HG03159 (cell line): ENCODE results near the gene CCDC13.

Experiments
- ATAC-seq: cut with Tn5 transposase; IDR thresholded peaks from one replicate; pipeline ENCODE4 v1.9.1; 2021; ENCODE audit warnings: mild to moderate bottlenecking, moderate library complexity; ENCODE audit not compliant: unreplicated experiment

CCDC13 gene

GRCh38 chr3:42734263-42734860 lies 38.7 kb downstream of the CCDC13 start:
- ATAC-seq: no peak

- no peak for ATAC-seq
Measured at GRCh38 chr3:42733501-42734262, 39.4 kb downstream of the CCDC13 start.

GRCh38 chr3:42732829-42733459 lies 40.1 kb downstream of the CCDC13 start:
- ATAC-seq: no peak

DNA sequence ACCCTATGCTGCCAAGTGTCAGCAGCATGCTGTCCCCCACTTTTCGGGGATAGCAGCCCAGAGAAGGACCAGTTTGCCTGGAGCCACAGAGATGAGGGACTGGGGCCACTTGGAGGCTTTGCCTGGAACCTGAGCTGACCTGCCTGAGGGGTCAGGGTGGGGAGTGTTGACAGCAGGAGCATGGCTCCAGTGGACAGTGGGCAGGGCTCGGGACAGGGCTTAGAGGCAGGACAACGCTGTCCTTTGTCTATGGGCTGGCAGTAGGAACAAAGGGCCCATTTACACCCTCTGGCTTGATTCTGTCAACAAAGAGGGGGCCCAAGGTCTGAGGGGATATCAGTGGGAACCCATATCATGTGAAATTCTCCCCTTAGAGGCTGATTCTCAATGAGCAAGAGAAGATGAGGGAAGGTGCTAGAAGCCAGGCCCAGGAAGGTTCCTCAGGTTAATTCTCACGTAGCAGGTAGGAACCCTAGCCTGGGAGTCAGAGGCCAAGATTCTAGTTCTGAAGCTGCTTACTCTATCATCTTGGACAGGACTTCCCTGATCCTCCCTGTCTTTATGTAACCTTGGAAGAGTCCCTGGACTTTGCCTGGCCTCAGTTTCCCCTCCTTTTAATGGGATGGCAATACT lies 40.7 kb downstream of the CCDC13 start:
- ATAC-seq: no peak

DNA sequence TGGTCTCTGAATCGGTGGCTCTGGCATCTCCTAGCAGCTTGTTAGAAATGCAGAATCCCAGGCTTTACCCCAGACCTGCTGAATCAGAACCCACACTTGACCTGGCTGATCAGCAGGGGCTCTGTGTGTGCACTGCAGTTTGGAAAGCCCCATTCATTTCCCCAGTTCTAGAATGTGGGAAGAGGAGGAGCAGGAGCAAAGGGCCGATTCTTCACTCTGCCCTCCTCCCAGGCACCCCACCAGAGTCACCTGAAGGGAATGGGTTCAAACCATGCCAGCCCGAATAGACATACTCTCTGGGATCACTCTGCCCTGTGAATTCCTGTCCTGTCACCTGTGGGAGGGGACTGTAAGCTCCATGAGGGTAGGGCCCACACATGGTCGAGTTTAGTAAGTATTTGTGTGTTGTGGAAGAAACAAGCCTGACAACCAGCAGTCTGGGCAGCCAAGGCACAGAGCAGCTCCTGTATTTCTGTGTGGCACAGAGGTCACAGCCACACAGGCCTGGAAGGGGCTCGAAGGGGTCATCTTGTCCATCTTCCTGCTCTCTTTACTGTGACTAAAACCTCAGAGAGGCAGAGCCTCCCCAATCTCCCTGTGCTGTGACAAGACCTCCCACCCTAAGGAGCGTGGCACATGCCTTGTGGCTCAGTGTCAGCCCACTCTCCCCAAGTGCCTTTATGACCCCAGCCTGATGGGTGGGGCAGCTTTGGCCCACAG lies 41.4 kb downstream of the CCDC13 start:
- no peak for ATAC-seq

GRCh38 chr3:42730706-42731420 lies 42.2 kb downstream of the CCDC13 start:
- no peak for ATAC-seq

GRCh38 chr3:42730294-42730693 lies 42.8 kb downstream of the CCDC13 start:
- no peak for ATAC-seq

DNA sequence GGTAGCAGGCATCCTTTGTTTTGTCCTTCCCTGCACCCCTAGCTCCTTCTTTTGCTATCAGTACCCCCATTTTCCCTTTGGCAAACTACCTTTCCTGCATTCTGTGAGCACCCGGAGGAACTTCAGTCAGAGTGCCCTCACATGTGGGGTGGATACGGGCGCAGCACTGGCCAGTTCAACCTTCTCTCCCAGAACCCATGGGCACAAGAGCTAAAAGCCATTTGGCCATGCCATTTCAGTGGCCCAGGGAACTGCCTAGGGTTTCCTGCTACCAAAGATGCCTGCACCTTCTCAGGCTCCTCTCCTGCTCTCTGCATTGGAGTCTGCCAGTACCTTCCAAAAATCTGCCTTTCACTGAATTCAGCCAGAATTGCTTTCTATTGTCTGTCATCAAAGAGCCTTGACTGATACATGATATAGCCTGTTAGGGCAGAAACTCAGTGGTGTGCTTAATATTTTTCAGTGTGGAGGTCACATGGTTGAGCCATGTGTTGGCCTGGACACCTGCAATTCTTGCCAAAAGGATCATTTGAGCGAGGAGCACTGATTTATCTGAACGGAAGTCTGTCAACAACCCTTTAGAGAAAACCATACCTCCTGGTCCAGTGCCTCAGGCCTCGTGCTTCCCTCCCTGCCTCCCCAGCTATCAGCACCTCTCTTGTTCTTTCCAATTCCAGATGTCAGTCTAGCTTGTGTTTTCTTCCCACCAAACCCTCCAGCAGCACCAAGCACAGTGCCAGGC lies 43.5 kb downstream of the CCDC13 start:
- no peak for ATAC-seq

DNA sequence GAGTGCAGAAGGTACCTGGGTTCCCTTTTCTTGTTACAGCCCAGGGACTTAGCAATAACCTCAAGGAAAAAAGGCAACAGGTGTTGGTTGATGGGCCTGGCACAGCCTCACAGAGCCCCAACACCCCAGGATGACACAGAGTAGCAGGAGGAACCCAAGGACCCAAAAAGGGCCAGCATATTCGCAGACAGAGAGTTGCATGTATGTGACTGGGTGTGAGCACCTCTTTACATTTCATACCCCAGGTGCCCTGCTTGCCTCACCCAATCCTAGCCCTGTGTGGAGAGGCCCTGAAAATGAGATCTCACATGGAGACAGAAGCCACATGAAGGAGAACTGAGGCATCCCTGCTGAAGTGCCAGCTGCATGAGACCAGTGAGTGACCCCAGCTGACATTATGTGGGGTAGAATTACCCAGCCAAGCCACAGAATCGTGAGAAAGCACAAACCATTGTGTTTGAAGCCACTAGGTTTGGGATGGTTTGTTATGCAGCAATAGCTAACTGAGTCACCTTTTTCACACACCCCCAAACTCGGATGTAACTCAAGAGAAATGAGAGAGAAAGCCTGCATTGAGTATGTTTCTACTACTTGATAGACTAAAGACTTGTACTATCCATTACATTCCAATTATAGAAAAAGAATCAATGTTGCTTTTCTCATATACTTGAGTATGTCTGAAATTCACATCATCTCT lies 44.2 kb downstream of the CCDC13 start:
- ATAC-seq: no peak

GRCh38 chr3:42728056-42728455 lies 45.0 kb downstream of the CCDC13 start:
- ATAC-seq: no peak

- ATAC-seq: no peak
Measured at GRCh38 chr3:42725454-42725853, 47.6 kb downstream of the CCDC13 start.

- no peak for ATAC-seq
Measured at GRCh38 chr3:42723219-42723618, 49.8 kb downstream of the CCDC13 start.
